Loucy (cell line): Measurements from ENCODE around the gene RAF1.

ENCODE experiments used
- EZH2phosphoT487 ChIP-seq: fragments of 200-600 bp; IDR thresholded peaks from 2 replicates; pipeline ENCODE4 v1.6.1; 2018; ENCODE audit warnings: antibody characterized with exemption, mild to moderate bottlenecking, moderate library complexity, borderline replicate concordance
- TF ChIP-seq, protein P1 (sequence below): fragments of 200-600 bp; sonication (generic); conservative IDR thresholded peaks from 2 replicates; pipeline ENCODE4 v1.5.1; 2014; ENCODE audit warnings: mild to moderate bottlenecking, antibody characterized with exemption, low read length

DNA sequence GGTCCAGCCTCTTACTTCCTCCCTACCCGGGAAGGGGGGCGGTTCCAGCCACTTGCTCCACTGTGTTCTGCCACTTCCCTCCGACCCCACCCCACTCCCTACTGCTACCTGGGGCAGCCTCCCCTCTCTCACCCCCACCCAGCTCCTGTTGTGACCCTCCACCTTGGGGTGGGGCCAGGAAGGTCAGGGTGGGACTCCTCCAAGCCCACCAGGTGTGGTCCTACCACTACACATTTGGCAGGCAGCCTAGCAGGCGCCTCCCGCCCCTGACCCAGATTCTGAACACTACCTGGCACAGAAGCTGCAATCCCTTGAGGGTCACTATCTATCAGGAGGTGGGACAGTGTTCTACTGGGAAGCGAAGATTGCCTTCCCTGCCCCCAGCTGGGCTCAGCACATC, 13.7 kb upstream of the RAF1 start:
- TF ChIP-seq, protein P1, sequence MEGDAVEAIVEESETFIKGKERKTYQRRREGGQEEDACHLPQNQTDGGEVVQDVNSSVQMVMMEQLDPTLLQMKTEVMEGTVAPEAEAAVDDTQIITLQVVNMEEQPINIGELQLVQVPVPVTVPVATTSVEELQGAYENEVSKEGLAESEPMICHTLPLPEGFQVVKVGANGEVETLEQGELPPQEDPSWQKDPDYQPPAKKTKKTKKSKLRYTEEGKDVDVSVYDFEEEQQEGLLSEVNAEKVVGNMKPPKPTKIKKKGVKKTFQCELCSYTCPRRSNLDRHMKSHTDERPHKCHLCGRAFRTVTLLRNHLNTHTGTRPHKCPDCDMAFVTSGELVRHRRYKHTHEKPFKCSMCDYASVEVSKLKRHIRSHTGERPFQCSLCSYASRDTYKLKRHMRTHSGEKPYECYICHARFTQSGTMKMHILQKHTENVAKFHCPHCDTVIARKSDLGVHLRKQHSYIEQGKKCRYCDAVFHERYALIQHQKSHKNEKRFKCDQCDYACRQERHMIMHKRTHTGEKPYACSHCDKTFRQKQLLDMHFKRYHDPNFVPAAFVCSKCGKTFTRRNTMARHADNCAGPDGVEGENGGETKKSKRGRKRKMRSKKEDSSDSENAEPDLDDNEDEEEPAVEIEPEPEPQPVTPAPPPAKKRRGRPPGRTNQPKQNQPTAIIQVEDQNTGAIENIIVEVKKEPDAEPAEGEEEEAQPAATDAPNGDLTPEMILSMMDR, result no peak
- TF ChIP-seq EZH2phosphoT487, result no peak
